ENCODE measurements around the gene ING1.

GRCh38 chr13:110702089-110702488, 11.4 kb upstream of the ING1 start:
- TF ChIP-seq CTCF (IDR thresholded peaks at IDR 0.05), result no peak
- no peak for TF ChIP-seq ELK1 (IDR thresholded peaks at IDR 0.05; ENCODE audit: low read depth, low read length)
- no peak for TF ChIP-seq ZNF302 (CRISPR knock-in tag; IDR thresholded peaks at IDR 0.05)
- no peak for TF ChIP-seq POLR2AphosphoS2 (conservative IDR thresholded peaks at IDR 0.05; ENCODE audit: low read length)
- TF ChIP-seq MAZ (IDR thresholded peaks at IDR 0.05; ENCODE audit: borderline replicate concordance, low read depth, low read length), result no peak
- no peak for TF ChIP-seq FOSL2 (IDR thresholded peaks at IDR 0.05)
- no peak for TF ChIP-seq FOSL2 (CRISPR knock-in tag; IDR thresholded peaks at IDR 0.05)
- no peak for TF ChIP-seq SREBF2 (IDR thresholded peaks at IDR 0.05)
